ENCODE results near the gene CLEC17A.

CLEC17A gene

DNA sequence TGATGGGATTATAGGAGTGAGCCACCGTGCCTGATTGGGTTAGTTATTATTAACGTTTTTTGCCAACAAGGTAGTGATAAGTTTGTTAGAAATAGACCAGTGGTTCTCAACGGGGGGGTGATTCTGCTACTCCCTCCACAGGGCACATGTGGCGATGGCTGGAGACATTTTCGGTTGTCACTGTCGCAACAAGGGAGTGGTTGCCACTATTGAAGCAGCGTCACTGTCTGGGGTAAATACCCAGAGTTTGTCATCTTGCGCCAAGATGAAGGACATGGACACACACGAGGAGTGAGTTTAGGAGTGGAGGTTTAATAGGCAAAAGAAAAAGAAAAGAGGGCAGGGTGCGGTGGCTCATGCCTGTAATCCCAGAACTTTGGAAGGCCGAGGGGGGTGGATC, 72.8 kb downstream of the CLEC17A start:
- no peak for DNase-seq

DNA sequence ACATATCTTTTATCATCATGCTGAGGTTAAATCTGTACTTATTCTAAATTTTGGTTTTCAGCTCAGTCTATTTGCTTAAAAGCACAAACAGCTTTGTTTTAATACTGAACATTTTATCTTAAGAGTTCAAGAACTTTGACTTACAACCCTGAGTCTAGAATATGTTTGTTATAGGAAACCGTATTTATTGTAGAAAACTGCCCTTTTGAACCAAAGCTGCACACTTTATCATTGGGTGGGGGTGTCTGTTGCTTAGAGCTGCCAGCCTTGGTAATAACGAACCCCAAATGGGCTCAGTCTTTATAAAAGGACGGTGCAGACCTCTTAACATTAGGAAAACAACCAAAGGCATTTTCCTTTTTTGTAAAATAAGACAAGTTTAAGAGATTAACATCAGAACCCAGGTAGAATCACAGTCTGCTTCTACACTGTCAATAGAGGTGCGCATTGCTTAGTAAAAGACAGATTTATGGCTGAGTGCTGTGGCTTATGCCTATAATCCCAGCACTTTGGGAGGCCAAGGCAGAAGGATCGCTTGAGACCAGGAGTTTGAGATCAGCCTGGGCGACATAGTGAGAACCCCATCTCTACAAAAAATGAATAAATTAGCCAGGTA, 77.1 kb downstream of the CLEC17A start:
- no peak for DNase-seq

DNA sequence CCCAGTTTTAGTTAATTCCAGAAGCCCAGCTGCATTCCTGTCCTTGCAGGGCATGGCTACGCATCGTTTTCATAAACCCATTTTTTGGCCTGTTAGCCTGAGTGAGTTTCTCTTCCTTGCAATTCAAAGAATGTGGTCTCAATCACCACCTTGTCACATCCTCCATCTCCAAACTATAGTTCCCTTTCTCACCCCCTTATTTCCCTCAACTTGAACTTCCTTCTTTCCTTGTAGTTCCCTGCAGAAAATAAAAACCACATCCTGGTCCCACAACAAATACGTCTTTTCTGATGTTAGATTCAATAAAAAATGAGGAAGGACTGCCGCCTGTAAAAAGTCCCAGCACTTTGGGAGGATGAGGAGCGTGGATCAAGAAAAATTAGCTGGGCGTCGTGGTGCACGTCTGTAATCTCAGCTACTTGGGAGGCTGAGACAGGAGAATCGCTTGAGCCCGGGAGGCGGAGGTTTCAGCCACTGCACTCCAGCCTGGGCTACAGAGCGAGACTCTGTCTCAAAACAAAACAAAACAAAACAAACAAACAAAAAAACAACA, 78.6 kb downstream of the CLEC17A start:
- no peak for DNase-seq

Measured in NCI-H69 (cell line).